ENCODE measurements around the gene SOX5.

SOX5 gene

DNA sequence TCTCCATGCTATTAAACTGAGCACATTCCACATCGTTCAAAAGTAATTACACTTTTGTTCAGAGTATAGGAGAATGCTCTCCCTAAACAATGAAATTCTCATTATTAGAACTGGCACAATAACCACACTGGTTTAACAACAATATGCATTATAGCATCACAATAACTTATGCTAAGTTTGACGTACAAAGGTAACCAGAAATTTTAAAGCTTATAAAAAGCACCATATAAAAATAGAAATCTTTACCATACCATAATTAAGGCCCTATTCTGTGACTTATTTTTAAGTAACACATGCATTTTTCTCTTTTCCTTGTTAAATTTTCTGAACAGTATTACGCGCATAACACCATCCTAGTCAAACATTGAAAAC lies 60.4 kb downstream of the SOX5 start:
- TF ChIP-seq MYC (IDR thresholded peaks at IDR 0.05; ENCODE audit: low read depth, low read length) (no peak), POLR2A (IDR thresholded peaks at IDR 0.05; ENCODE audit: extremely low read depth, insufficient read length) (no peak)
- TF ChIP-seq, protein P1, sequence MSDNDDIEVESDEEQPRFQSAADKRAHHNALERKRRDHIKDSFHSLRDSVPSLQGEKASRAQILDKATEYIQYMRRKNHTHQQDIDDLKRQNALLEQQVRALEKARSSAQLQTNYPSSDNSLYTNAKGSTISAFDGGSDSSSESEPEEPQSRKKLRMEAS (IDR thresholded peaks at IDR 0.05; ENCODE audit: low read depth, low read length) = no peak
- TF ChIP-seq, protein P2, sequence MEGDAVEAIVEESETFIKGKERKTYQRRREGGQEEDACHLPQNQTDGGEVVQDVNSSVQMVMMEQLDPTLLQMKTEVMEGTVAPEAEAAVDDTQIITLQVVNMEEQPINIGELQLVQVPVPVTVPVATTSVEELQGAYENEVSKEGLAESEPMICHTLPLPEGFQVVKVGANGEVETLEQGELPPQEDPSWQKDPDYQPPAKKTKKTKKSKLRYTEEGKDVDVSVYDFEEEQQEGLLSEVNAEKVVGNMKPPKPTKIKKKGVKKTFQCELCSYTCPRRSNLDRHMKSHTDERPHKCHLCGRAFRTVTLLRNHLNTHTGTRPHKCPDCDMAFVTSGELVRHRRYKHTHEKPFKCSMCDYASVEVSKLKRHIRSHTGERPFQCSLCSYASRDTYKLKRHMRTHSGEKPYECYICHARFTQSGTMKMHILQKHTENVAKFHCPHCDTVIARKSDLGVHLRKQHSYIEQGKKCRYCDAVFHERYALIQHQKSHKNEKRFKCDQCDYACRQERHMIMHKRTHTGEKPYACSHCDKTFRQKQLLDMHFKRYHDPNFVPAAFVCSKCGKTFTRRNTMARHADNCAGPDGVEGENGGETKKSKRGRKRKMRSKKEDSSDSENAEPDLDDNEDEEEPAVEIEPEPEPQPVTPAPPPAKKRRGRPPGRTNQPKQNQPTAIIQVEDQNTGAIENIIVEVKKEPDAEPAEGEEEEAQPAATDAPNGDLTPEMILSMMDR (IDR thresholded peaks at IDR 0.05; ENCODE audit: low read depth, low read length) = no peak

DNA sequence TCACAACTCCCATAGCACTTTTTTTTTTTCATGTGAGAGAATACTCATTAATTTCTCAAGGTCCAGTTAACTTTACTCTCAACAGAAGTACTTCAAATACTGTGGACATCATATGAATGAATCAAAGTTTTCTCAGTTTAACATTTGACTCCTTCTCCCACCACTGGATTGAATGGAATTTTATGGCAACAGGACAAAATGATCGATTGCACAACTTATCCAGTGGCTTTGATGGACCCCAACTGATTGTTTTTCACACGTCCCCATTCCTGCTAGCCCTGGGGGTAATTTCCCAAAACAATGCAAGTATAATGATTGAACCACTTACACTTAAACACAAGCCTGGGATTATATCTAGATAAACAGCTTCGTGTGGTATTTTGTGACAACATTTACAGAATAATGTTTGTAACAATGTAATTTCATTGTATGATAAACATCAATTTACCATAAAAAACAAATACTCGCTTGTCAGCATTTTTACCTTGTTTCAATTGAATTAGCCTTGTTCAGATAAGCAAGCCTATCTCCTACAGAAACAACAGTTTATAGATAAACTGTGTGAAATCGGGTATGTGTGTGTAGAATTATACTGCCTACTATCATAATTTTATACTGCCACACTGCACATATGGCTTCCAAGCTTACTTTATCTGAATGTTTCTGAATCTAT lies 60.9 kb downstream of the SOX5 start:
- H3K4me3 ChIP-seq (ENCODE audit: low read depth, low read length) = no peak overlapping the region
- TF ChIP-seq MYC (IDR thresholded peaks at IDR 0.05; ENCODE audit: low read depth, low read length) (no peak), POLR2A (IDR thresholded peaks at IDR 0.05; ENCODE audit: extremely low read depth, insufficient read length) (no peak)
- TF ChIP-seq, protein P1 (IDR thresholded peaks at IDR 0.05; ENCODE audit: low read depth, low read length) = no peak
- TF ChIP-seq, protein P2 (IDR thresholded peaks at IDR 0.05; ENCODE audit: low read depth, low read length) = no peak
- DNase-seq (ENCODE audit: low read depth) = no peak

More for the DNA sequence above, 60.4 kb downstream of the SOX5 start:
- no peak overlapping the region for H3K4me3 ChIP-seq (ENCODE audit: low read depth, low read length)
- DNase-seq (ENCODE audit: low read depth) = no peak

DNA sequence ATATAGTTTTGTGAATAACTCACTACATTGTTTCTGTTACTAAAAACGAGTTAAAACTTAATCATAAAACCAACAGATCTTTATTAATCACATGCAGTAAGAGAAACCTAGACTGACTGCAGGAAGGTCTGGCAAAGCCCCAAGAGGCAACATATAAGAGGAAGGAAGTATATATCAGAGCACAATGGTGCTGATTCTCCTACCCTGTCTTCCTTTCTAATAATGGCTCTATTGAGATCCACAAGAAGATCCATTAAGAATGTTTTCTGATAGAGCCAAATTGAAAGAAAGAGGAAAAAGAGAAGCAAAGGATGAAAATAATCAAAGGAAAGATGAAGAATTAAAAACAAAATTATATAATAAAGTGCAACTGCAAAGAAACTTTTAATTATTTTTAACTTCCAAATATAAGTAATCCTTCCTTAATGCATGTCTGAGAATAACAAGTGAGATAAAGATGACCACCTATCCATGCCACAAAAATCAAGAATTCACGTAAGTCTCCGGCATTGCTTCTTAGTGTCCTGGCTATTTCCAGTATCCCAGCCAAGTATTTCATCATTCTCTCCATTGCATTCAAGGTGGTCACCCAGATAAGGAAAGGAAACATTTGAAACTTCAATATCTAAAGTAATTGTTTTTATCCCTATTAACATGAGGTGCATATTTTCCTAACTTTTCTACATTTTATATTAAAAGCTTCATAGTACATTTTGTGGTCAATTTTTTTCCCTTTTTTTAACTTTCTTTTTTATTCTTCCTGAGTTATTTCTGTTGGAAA lies 62.2 kb downstream of the SOX5 start:
- H3K4me3 ChIP-seq (ENCODE audit: low read depth, low read length) = no peak overlapping the region
- TF ChIP-seq MYC (IDR thresholded peaks at IDR 0.05; ENCODE audit: low read depth, low read length) (no peak), POLR2A (IDR thresholded peaks at IDR 0.05; ENCODE audit: extremely low read depth, insufficient read length) (no peak)
- TF ChIP-seq, protein P1 (IDR thresholded peaks at IDR 0.05; ENCODE audit: low read depth, low read length) = no peak
- TF ChIP-seq, protein P2 (IDR thresholded peaks at IDR 0.05; ENCODE audit: low read depth, low read length) = no peak
- DNase-seq (ENCODE audit: low read depth) = no peak

DNA sequence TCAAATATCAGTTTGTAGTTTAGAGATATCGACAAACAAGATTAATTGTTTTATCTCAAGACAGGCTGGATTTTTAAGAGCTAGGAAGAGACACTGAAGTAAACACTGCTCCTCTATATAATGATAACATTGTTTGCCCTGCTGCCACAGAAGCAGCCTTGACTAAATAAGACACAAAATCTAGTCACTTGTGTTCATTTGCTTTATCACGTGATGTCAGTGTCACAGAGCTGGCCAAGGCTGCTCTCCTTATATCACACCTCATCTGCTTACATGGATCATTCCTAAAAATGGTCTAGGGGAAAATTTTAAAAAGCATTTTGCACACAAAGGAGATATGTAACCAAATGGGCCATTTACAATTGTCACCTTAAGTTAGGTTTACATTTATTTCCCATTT lies 64.1 kb downstream of the SOX5 start:
- DNase-seq (ENCODE audit: low read depth) = no peak
- H3K4me3 ChIP-seq (ENCODE audit: low read depth, low read length) = no peak overlapping the region
- TF ChIP-seq, protein P1 (IDR thresholded peaks at IDR 0.05; ENCODE audit: low read depth, low read length) = no peak
- TF ChIP-seq MYC (IDR thresholded peaks at IDR 0.05; ENCODE audit: low read depth, low read length) (no peak), POLR2A (IDR thresholded peaks at IDR 0.05; ENCODE audit: extremely low read depth, insufficient read length) (no peak)
- TF ChIP-seq, protein P2 (IDR thresholded peaks at IDR 0.05; ENCODE audit: low read depth, low read length) = no peak

DNA sequence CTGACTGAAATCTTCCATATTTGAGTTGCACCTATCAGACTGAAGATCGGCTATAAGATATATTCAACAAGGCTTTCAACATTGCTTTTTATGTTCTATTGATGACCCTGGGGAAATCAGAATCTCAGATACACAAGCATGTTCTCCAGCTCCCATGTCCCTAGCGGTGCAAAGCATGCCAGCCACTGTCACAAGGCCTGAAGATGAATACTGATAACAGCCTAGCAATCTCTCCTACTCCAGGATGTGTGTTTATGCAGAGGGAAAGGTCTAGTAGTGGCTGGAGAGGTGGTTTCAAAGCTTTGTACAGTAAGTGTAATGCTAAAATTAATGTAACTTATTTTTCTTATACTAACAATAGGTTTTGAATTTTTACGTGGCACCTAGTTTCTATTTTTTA lies 64.6 kb downstream of the SOX5 start:
- no peak for TF ChIP-seq POLR2A (IDR thresholded peaks at IDR 0.05; ENCODE audit: extremely low read depth, insufficient read length)
- TF ChIP-seq, protein P1 (IDR thresholded peaks at IDR 0.05; ENCODE audit: low read depth, low read length) = no peak
- TF ChIP-seq, protein P2 (IDR thresholded peaks at IDR 0.05; ENCODE audit: low read depth, low read length) = no peak
- TF ChIP-seq MYC (IDR thresholded peaks at IDR 0.05; ENCODE audit: low read depth, low read length) = no peak
- H3K4me3 ChIP-seq (ENCODE audit: low read depth, low read length) = no peak overlapping the region
- no peak for DNase-seq (ENCODE audit: low read depth)

Measured in NB4 (cell line).